WTC11 (cell line): Measurements from ENCODE around the gene CLCF1.
"Not testable (repeated sequence)": the region's sequence is repeated elsewhere in the genome, so short reads cannot be mapped to it uniquely, and the experiment has no call there.

ENCODE experiments used
- GABPB1 ChIP-seq: sonication (generic); formaldehyde crosslinking; IDR thresholded peaks from 2 replicates; pipeline ENCODE4 v1.8.1; 2023; ENCODE audit warnings: mild to moderate bottlenecking, missing genetic modification reagents
- GTF2I ChIP-seq: fragments of 250-450 bp; sonication (Bioruptor Pico); conservative IDR thresholded peaks from 2 replicates; pipeline ENCODE4 v1.4.0; 2021; ENCODE audit warnings: mild to moderate bottlenecking
- IRF2 ChIP-seq: sonication (generic); formaldehyde crosslinking; IDR thresholded peaks from 2 replicates; pipeline ENCODE4 v1.8.0; 2022; ENCODE audit warnings: low read depth, missing genetic modification reagents, borderline replicate concordance
- NFE2L1 ChIP-seq: sonication (generic); formaldehyde crosslinking; IDR thresholded peaks from 2 replicates; pipeline ENCODE4 v1.8.1; 2023; ENCODE audit warnings: missing genetic modification reagents
- SP1 ChIP-seq: sonication (generic); formaldehyde crosslinking; conservative IDR thresholded peaks from 2 replicates; pipeline ENCODE4 v1.8.1; 2022; ENCODE audit warnings: missing genetic modification reagents
- TF ChIP-seq, protein P1 (sequence below): sonication (generic); formaldehyde crosslinking; IDR thresholded peaks from 2 replicates; pipeline ENCODE4 v1.8.1; 2023; ENCODE audit warnings: mild to moderate bottlenecking, missing genetic modification reagents, moderate library complexity
- TF ChIP-seq, protein P2 (sequence below): sonication (generic); formaldehyde crosslinking; IDR thresholded peaks from 2 replicates; pipeline ENCODE4 v1.8.0; 2022; ENCODE audit warnings: mild to moderate bottlenecking, missing genetic modification reagents

DNA sequence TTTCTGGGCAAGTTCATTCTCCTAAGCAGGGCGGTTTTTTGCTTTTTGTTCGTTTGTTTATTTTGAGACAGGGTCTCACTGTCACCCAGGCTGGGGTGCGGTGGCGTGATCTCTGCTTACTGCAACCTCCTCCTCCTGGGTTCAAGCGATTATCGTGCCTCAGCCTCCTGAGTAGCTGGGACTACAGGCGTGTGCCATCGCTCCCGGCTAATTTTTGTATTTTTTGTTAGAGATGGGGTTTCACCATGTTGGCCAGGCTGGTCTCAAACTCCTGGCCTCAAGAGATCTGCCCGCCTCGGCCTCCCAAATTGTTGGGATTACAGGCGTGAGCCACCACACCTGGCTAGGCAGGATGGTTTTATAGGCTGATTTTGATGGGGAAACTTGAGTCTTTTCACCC lies 54.5 kb downstream of the CLCF1 start:
- TF ChIP-seq, protein P1, sequence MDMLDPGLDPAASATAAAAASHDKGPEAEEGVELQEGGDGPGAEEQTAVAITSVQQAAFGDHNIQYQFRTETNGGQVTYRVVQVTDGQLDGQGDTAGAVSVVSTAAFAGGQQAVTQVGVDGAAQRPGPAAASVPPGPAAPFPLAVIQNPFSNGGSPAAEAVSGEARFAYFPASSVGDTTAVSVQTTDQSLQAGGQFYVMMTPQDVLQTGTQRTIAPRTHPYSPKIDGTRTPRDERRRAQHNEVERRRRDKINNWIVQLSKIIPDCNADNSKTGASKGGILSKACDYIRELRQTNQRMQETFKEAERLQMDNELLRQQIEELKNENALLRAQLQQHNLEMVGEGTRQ = not testable (repeated sequence)
- not testable (repeated sequence) for TF ChIP-seq SP1; NFE2L1 (CRISPR knock-in tag); GTF2I (CRISPR knock-in tag); IRF2 (CRISPR knock-in tag); GABPB1 (CRISPR knock-in tag)
- TF ChIP-seq, protein P2, sequence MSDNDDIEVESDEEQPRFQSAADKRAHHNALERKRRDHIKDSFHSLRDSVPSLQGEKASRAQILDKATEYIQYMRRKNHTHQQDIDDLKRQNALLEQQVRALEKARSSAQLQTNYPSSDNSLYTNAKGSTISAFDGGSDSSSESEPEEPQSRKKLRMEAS = not testable (repeated sequence)
